Stimulated activated CD4-positive, alpha-beta T cell treated with anti-CD3 and anti-CD28 coated beads, Interleukin-15, amount 100 ng/mL, for 1 hour (primary cell): Measurements from ENCODE around the gene CPEB2.

ENCODE experiments used
- DNase-seq, 2 donors: peaks; one replicate each; pipeline ENCODE4 v3.0.0-alpha.2; 2020; ENCODE audit warnings: low read depth in 1 of 2, low spot score in 1 of 2

The CPEB2 gene

DNA sequence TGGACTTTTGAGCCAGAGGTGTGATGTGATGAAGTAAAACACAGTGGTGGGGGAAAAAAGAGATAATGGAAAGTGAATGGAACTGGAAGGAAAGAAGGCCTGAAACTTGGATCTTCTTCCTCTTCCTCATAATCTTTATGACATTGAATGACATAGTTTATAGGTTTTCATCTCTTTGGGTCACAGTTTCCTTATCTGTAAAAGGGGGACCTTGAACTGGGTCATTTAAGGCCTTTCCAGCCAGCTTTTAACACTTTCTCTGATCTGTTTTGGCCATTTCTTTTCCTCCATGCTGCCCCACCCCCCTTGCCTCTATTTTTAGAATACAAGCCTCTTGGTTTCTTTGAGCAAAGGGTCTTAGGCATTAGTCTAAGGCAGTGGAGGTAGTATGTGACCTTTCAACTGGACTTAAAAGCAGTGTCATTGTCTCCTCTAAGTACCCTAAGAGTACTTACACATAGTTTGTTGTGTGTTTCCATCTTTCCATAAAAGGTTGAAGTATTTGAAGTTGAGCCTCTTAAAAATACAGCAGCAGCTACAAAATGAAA, 7.8 kb downstream of the CPEB2 start:
- no peak for DNase-seq

- no peak for DNase-seq
These were observed 8.9 kb downstream of the CPEB2 start for GRCh38 chr4:15011166-15011565.

DNA sequence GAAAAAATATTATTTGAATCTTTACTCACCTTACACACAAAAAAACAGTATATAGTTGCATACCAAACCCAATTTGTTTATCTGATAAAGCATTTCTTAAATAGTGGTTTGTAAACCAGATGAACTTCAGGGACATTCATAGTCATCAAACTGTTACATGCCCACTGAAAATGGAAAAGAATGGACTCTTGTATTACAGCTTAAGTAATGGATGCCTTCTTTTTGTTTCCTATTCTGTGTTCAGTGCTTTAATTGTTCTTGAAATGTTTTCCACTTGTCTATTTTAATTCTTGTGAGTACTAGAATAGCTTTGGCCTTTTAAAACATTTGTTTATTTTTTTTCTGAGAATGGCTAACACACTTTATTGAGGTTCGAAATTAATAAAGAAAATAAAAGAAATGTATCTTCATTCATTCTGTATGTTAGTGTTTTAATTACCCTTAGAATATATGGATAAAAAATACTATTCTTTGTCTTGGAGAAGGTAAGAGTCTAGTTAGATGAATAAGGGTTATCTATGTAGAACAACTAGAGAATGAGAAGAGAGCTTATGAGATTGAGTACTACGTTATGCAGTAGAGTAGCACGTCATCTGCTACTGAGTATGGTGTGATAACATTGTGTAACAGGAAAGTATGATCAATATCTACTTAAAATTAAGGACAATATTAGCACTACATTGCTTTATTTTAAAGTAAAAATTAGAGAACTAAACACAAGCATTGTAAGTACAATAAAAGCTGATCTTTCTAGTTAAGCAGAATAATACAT, 9.9 kb downstream of the CPEB2 start:
- no peak for DNase-seq

DNA sequence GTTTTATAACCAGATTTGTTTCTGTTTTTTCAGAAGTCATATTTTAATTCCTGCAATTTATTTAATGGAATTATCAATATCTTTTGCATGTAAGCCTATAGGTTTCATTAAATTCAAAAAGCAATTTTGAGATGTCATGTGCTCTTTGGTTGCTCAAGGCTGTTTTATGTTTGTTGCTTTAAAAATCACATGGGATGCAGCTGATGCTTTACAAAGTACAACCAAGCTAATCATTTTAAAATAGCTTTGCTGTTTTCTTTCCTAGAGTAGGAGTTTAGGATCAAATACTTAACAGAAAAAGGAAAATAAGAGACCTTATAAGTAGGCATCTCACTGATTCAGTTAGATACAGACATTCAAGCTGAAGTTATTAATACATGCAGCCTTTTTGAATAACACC, 11.3 kb downstream of the CPEB2 start:
- DNase-seq, result no peak

DNA sequence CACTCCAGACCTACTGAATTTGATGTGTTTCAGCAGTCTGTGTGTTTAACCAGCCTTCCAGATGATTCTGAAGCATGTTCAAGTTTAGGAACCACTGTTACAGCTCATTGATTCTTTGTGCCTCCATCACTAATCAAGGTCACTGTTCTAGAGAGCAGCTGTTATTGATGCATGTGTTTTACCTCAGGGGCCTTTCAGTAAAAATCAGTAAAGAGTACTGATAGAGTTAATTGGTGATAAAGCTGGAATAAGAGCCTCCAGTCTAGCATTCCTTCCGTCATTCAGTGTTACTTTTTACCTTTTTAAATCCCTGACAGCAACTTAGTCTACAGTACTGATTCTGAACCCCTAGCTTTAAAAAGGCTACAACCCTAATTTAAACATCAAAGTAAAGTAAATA, 12.9 kb downstream of the CPEB2 start:
- DNase-seq, result no peak

DNA sequence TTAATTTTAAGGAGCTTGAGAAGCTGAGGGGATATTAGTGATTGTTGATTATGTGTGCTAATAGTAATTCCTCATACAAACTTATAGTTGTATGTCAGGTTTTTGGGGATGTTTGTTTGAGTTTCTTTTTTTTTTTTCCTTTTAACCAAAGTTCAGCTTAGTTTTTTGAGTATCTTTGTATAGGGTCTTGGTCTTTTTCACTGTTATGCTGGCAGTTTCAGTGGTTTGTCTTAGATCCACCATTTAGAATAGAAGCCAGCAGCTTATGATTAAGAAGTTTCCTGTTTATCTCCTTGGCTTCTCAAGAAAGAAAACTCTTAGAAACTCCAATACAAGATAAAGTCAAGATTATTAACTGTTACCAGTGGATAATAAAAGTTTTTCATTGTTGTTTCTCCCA, 16.1 kb downstream of the CPEB2 start:
- no peak for DNase-seq

GRCh38 chr4:15020502-15021286, 18.4 kb downstream of the CPEB2 start:
- DNase-seq, result no peak

- no peak for DNase-seq
These were observed 19.0 kb downstream of the CPEB2 start for GRCh38 chr4:15021311-15021710.

DNA sequence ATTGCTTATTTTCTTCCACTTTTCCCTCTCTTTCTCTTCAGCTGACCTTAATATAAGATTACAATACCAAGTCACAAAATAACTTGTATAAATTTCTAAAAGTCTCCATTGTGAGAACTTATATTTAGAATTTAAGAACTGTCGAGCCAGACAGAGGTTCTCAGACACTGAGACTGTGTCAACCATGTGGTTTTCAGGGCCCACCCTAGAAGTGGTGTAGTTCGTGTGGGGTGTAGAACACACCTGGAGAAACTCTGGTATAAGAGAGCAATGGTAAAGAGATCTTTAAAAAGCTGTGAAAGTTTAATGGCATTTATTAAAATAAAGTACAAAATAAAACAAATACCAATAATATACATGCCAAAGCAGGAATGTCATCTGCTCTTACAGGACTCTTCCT, 19.7 kb downstream of the CPEB2 start:
- no peak for DNase-seq

GRCh38 chr4:15024386-15024785, 22.1 kb downstream of the CPEB2 start:
- DNase-seq, result no peak

- no peak for DNase-seq
These were observed 23.4 kb downstream of the CPEB2 start for GRCh38 chr4:15025693-15026092.

DNA sequence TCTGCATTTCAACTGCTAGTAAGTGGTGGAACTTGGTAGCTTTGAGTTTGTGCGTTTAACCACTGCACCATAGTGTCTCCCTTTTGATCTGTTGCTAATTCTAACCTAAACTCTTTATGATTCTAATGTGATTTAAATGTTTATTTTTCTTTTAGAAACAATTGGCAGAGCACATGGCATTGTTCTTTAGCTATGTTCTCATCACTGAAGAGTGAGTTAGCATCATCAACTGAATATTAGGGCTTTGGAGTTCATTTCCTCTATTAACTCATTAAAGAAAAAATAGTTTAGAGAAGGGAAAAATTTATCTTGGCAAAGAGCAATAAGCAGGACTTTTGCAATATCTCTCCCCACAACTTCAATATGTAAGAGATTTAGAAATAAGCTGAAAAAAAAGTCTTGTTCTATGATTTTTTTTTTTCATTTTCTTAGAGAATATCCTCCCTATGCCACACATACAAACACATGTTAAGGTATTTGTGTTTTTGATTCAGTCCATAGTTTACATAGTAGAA, 25.7 kb downstream of the CPEB2 start:
- DNase-seq, result no peak

DNA sequence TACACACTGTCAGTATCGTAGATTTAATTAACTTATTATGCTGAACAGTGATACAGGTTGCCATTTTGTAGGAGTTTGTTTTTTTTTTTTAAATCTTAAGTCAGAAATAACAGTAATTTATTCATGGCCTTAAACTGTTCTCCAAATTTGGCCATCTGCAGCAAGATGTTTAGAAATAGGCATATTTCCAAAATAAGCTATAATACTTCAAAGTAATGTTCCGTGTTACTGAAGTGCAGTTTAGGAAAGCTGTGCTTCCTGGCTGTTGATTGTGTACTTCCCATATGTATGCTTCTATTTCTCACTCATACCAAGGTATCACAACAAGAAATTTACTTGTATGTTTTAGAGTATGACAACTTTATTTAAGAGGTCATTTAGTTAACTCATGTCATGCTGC, 28.9 kb downstream of the CPEB2 start:
- no peak for DNase-seq

DNA sequence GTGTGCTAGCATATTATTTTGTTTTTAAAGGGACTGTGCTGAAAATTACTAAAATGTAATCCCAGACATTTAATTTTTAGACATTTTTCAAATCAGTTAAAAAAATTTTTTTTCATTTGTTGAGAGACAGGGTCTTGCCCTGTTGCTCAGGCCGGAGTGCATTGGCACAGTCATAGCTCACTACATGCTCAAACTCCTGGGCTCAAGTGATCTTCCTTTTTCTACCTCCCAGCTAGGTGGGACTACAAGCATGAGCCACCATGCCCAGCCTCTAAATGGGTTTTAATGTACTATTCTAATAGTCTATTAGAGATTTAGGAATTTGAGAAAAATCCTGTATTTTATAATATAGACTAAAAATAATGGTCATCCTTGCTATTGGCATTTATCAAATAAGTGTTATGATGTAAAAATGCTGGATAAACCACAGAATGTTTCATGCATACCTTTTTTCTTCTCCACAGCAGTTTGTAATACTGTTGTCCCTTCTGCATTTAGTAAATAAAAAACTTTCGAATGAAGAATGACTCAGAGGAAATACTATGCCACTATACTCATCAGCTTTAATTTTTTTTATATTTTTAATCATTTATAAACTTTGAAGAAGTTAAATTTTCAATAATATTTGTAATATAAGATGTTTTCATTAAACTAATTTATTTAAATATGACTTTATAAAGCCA, 29.9 kb downstream of the CPEB2 start:
- DNase-seq, result no peak

GRCh38 chr4:15034071-15034764, 31.9 kb downstream of the CPEB2 start:
- no peak for DNase-seq

- no peak for DNase-seq
These were observed 32.9 kb downstream of the CPEB2 start for GRCh38 chr4:15035159-15035558.

DNA sequence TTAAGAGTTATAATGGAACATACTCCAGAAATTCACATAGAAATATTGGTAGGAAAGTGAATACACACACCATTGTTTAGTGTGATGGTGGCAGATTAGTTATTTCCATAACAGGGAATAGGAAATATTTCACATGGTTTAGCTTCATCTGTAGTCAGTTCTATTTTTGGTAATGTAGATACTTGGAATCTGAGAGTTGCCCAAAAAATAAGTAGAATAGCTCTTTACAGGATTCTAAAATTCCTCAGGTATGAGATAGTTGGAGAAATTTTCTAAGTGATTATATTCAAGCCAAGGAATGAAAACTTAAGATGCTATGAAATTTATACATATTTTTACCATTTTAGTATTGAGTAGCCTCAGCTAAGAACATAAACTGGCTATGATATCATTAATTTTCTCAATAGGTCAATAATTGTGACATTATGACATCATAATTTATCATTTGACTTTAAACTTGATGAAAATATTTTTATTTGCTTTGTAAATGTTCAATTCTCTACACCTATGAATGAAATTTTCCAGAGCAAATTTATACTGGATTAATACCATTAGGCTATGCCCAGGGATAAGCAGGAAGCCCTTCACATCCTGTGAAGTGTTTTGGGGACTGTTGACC, 35.8 kb downstream of the CPEB2 start:
- DNase-seq, result no peak

- no peak for DNase-seq
These were observed 38.7 kb downstream of the CPEB2 start for GRCh38 chr4:15040916-15041463.

DNA sequence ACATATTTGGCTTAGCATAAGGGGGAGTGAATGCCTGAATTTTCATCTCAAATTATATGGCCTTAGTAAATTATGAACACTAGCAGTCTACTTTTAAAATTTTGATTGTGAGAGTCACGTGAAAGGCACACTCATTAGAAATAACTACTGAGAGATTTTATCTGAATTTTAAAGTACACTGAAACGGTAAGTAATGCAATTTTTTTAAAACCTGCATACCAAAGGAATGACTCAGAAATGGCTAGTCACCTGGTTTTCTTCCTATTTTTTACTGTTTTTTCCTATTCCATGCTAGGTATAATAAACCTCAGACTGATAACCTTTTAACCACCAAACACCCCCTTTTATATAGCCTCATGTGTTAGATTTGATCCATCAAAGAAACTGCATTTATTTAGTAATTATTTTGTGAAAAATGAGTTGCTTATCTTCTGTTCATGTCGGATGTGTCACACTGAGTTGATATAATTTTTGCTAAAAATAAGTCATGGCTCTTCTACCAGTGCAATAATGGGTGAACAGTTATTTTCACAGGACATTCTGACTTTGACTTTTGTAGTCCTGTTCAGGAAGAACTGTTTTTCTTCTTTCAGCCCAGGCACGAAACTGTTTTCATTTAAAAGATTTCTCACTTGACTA, 40.4 kb downstream of the CPEB2 start:
- DNase-seq, result no peak

GRCh38 chr4:15043226-15043625, 40.9 kb downstream of the CPEB2 start:
- no peak for DNase-seq
